HCT116 (cell line): ENCODE data around the gene ATG4A. TPM values are rescaled to one million over a fixed set of nuclear protein-coding genes. Genes with fewer than 3 reads are reported as not detected.

Source experiments
- ATAC-seq: fragments of 200-7000 bp; cut with Tn5 transposase; 2 replicates; pipeline ENCODE4 v1.9.1; 2020; ENCODE audit warnings: mild to moderate bottlenecking, moderate library complexity
- BruUV-seq: library from RNA; stranded (reverse); fragments of 400-500 nt; replicated peaks from 2 replicates; lab custom pipeline; 2021; lab: Mats Ljungman, UMichigan
- CTCF ChIA-PET: fragments of 300-600 bp; sonication (Branson Sonifier 250); formaldehyde crosslinking; loops from one replicate; lab custom pipeline; 2021; ENCODE audit warnings: antibody characterized with exemption; lab: Charles Lee
- POLR2A ChIA-PET: fragments of 300-600, 350-600 bp; sonication (Branson Sonifier 250); formaldehyde crosslinking; loops from one replicate; lab custom pipeline; 2021; ENCODE audit warnings: antibody characterized with exemption; lab: Charles Lee
- RAD21 ChIA-PET, 2 experiments: fragments of 300-600 bp; sonication (Branson Sonifier 250); formaldehyde crosslinking; loops; one replicate each; lab custom pipeline; 2023; ENCODE audit warnings: low total read pairs in 2 of 2; ENCODE audit not compliant: uncharacterized antibody in 2 of 2, unreplicated experiment in 2 of 2, low non-redundant PET in 1 of 2; lab: Charles Lee
- DNase-seq: peaks from one replicate; pipeline ENCODE4 v3.0.0-alpha.2; 2010; ENCODE audit warnings: low read depth, low spot score
- H2AFZ ChIP-seq: fragments of 200-600 bp; shearing (Covaris generic), sonication (generic); 2 replicates; pipeline ENCODE4 v1.6.1; 2017; ENCODE audit warnings: low read depth, mixed run types, mixed read lengths, antibody characterized with exemption, low read length; ENCODE audit not compliant: poor library complexity, severe bottlenecking
- H3K27ac ChIP-seq: 2 replicates; pipeline ENCODE4 v1.5.1; 2012; ENCODE audit warnings: low read depth, low read length
- H3K27me3 ChIP-seq: fragments of 200-600 bp; sonication (generic); 2 replicates; pipeline ENCODE4 v1.6.1; 2016; ENCODE audit warnings: mixed run types, low read length, mixed read lengths; ENCODE audit not compliant: insufficient read depth
- H3K36me3 ChIP-seq, 2 experiments: fragments of 200-500 bp in 1 of 2; fragments of 200-600 bp in 1 of 2; sonication (Bioruptor generic) in 1 of 2; sonication (generic) in 1 of 2; 2 replicates each; pipeline versions ENCODE4 v1.5.1 to v1.6.1; 2014 to 2016; ENCODE audit warnings: low read length in 2 of 2, inconsistent platforms in 1 of 2, mixed read lengths in 1 of 2, mixed run types in 1 of 2; ENCODE audit not compliant: insufficient read depth in 2 of 2, control insufficient read depth in 1 of 2
- H3K4me1 ChIP-seq, 2 experiments: fragments of 200-600 bp in 1 of 2; sonication (generic) in 1 of 2; 2 replicates each; pipeline versions ENCODE4 v1.5.1 to v1.6.1; 2012 to 2017; ENCODE audit warnings: low read length in 2 of 2, inconsistent platforms in 1 of 2, mild to moderate bottlenecking in 1 of 2, mixed read lengths in 1 of 2, mixed run types in 1 of 2, moderate library complexity in 1 of 2; ENCODE audit not compliant: insufficient read depth in 2 of 2, control insufficient read depth in 1 of 2
- H3K4me2 ChIP-seq: fragments of 200-600 bp; sonication (generic); 2 replicates; pipeline ENCODE4 v1.6.1; 2017; ENCODE audit warnings: mixed run types, low read length, mixed read lengths
- H3K4me3 ChIP-seq, 2 experiments: fragments of 200-600 bp in 1 of 2; sonication (generic) in 1 of 2; replicated peaks in 1 of 2; 2 replicates each; pipeline ENCODE4 v1.5.1; 2011 to 2016; ENCODE audit warnings: low read length in 2 of 2, control low read depth in 1 of 2, low read depth in 1 of 2, mild to moderate bottlenecking in 1 of 2, mixed read lengths in 1 of 2, mixed run types in 1 of 2
- H3K79me2 ChIP-seq: fragments of 200-600 bp; sonication (generic); 2 replicates; pipeline ENCODE4 v1.6.1; 2017; ENCODE audit warnings: mild to moderate bottlenecking, mixed run types, low read length, moderate library complexity, mixed read lengths; ENCODE audit not compliant: insufficient read depth
- H3K9ac ChIP-seq: fragments of 200-600 bp; sonication (generic); 2 replicates; pipeline ENCODE4 v1.6.1; 2016; ENCODE audit warnings: low read length, mixed read lengths
- H3K9me2 ChIP-seq: fragments of 200-600 bp; sonication (generic), shearing (Covaris generic); 2 replicates; pipeline ENCODE4 v1.6.1; 2017; ENCODE audit warnings: mixed run types, mild to moderate bottlenecking, moderate library complexity; ENCODE audit not compliant: insufficient read depth
- H3K9me3 ChIP-seq, 2 experiments: fragments of 200-500 bp in 1 of 2; fragments of 200-600 bp in 1 of 2; sonication (Bioruptor generic) in 1 of 2; sonication (generic) in 1 of 2; 2 replicates each; pipeline ENCODE4 v1.6.1; 2014 to 2017; ENCODE audit warnings: low read length in 2 of 2, mixed read lengths in 2 of 2, inconsistent platforms in 1 of 2, low read depth in 1 of 2, mild to moderate bottlenecking in 1 of 2, mixed run types in 1 of 2, moderate library complexity in 1 of 2; ENCODE audit not compliant: control insufficient read depth in 1 of 2, insufficient read depth in 1 of 2
- H4K20me1 ChIP-seq: fragments of 200-600 bp; sonication (generic), shearing (Covaris generic); 2 replicates; pipeline ENCODE4 v1.6.1; 2017; ENCODE audit warnings: mixed run types, mild to moderate bottlenecking, moderate library complexity; ENCODE audit not compliant: insufficient read depth
- CTCF ChIP-seq, 3 experiments: fragments of 200-600 bp in 1 of 3; sonication (generic) in 1 of 3; IDR thresholded peaks in 2 of 3; conservative IDR thresholded peaks in 1 of 3; 2 replicates each; pipeline ENCODE4 v1.5.1; 2012 to 2017; ENCODE audit warnings: low read depth in 2 of 3, low read length in 2 of 3, antibody characterized with exemption in 1 of 3, borderline replicate concordance in 1 of 3, control low read depth in 1 of 3, mild to moderate bottlenecking in 1 of 3, mixed read lengths in 1 of 3, mixed run types in 1 of 3, moderate library complexity in 1 of 3; ENCODE audit not compliant: insufficient read depth in 1 of 3
- EGR1 ChIP-seq: IDR thresholded peaks from 2 replicates; pipeline ENCODE4 v1.6.1; 2012; ENCODE audit warnings: low read depth
- JUND ChIP-seq: IDR thresholded peaks from 2 replicates; pipeline ENCODE4 v1.6.1; 2012
- MAX ChIP-seq: IDR thresholded peaks from 2 replicates; pipeline ENCODE4 v1.6.1; 2012
- POLR2AphosphoS5 ChIP-seq: IDR thresholded peaks from 2 replicates; pipeline ENCODE4 v1.6.1; 2011; ENCODE audit warnings: mild to moderate bottlenecking, low read depth, low read length, moderate library complexity
- REST ChIP-seq: IDR thresholded peaks from 2 replicates; pipeline ENCODE4 v1.6.1; 2012; ENCODE audit warnings: low read depth
- SIN3A ChIP-seq: IDR thresholded peaks from 2 replicates; pipeline ENCODE4 v1.6.1; 2012; ENCODE audit warnings: low read depth
- SRF ChIP-seq: IDR thresholded peaks from 2 replicates; pipeline ENCODE4 v1.6.1; 2012; ENCODE audit warnings: low read depth
- TCF7L2 ChIP-seq: IDR thresholded peaks from 2 replicates; pipeline ENCODE4 v1.7.0; 2011; ENCODE audit warnings: borderline replicate concordance, inconsistent platforms; ENCODE audit not compliant: insufficient read depth, insufficient read length; ENCODE audit errors: extremely low read depth
- YY1 ChIP-seq: IDR thresholded peaks from 2 replicates; pipeline ENCODE4 v1.6.1; 2011; ENCODE audit warnings: low read length, low read depth, moderate library complexity, mild to moderate bottlenecking; ENCODE audit not compliant: insufficient replicate concordance; ENCODE audit errors: extremely low read depth
- ZBTB33 ChIP-seq: IDR thresholded peaks from 2 replicates; pipeline ENCODE4 v1.6.1; 2011; ENCODE audit warnings: mild to moderate bottlenecking, low read length, moderate library complexity; ENCODE audit not compliant: insufficient replicate concordance; ENCODE audit errors: extremely low read depth
- ZFX ChIP-seq: fragments of 450-650 bp; IDR thresholded peaks from 2 replicates; pipeline ENCODE4 v1.6.1; 2017
- intact Hi-C: fragments of 100-400 bp; cut with micrococcal nuclease; formaldehyde crosslinking; loops from 2 replicates; pipeline ENCODE4 v1.10.0; 2022
- total RNA-seq: library from RNA; stranded (reverse); gene quantifications from one replicate; pipeline ENCODE4 v1.2.1, GENCODE V29; 2021; ENCODE audit not compliant: unreplicated experiment

The ATG4A gene
- total RNA-seq, 1 experiment from 2014 or later, result 4.1 TPM

- ChIA-PET RAD21 (no interaction called here), CTCF (no interaction called here), POLR2A (no interaction called here)
- no peak for TF ChIP-seq SIN3A
- TF ChIP-seq YY1, result no peak
- TF ChIP-seq CTCF (IDR thresholded peaks at IDR 0.05 in 2 of 3, conservative IDR thresholded peaks at IDR 0.05 in 1 of 3; ENCODE audit: borderline replicate concordance in 1 of 3, insufficient read depth in 1 of 3, low read depth in 2 of 3, low read length in 2 of 3), result no peak
- TF ChIP-seq SRF, result no peak
- no peak for TF ChIP-seq MAX
- no peak for TF ChIP-seq TCF7L2
- no peak for TF ChIP-seq JUND
- H3K4me2 ChIP-seq, result no peak overlapping the region
- intact Hi-C loops, result no loop called here
- H3K27me3 ChIP-seq, result no peaks in the 10 kb centered on the region
- ATAC-seq, result no peak
- no peaks in the 10 kb centered on the region for H3K79me2 ChIP-seq
- peaks cover 0 to 7% of the 10 kb centered on the region in 2 experiments; a peak in 2 of 4 replicates for H3K4me1 ChIP-seq
- no peak overlapping the region for H3K9ac ChIP-seq
- H3K36me3 ChIP-seq, result no peaks in the 10 kb centered on the region
- no peaks in the 10 kb centered on the region for H3K9me2 ChIP-seq
- no peak overlapping the region for H2AFZ ChIP-seq
- H3K9me3 ChIP-seq, result no peaks in the 10 kb centered on the region
- BruUV-seq, result no TSS peak
- H3K27ac ChIP-seq, result no peak overlapping the region
- H3K4me3 ChIP-seq, result no peak overlapping the region
- no peak for DNase-seq
- H4K20me1 ChIP-seq, result no peaks in the 10 kb centered on the region
Observed at GRCh38 chrX:108126661-108127060, 35.1 kb downstream of the ATG4A start.

GRCh38 chrX:108127152-108127551, 35.6 kb downstream of the ATG4A start:
- ChIA-PET POLR2A (no interaction called here), CTCF (no interaction called here)
- no peaks in the 10 kb centered on the region for H3K79me2 ChIP-seq
- TF ChIP-seq ZFX, result no peak
- TF ChIP-seq REST, result no peak
- no peak for TF ChIP-seq POLR2AphosphoS5
- no peak for TF ChIP-seq MAX
- no peak for TF ChIP-seq ZBTB33
- no peak for TF ChIP-seq EGR1

More at GRCh38 chrX:108127152-108127551, 35.6 kb downstream of the ATG4A start:
- no peak overlapping the region for H2AFZ ChIP-seq
- no peaks in the 10 kb centered on the region for H3K27me3 ChIP-seq
- peaks cover 0 to 7% of the 10 kb centered on the region in 2 experiments; a peak in 2 of 4 replicates for H3K4me1 ChIP-seq
- RAD21 ChIA-PET, result no interaction called here
- DNase-seq (no peak), ATAC-seq (no peak)
- H4K20me1 ChIP-seq, result no peaks in the 10 kb centered on the region
- no peak overlapping the region for H3K4me3 ChIP-seq
- no peaks in the 10 kb centered on the region for H3K9me3 ChIP-seq
- no peaks in the 10 kb centered on the region for H3K9me2 ChIP-seq
- no peak overlapping the region for H3K27ac ChIP-seq
- no peak overlapping the region for H3K9ac ChIP-seq
- no peaks in the 10 kb centered on the region for H3K36me3 ChIP-seq
- BruUV-seq, result no TSS peak
- intact Hi-C loops, result no loop called here
- no peak overlapping the region for H3K4me2 ChIP-seq
